Measurements from ENCODE around the gene SLC6A16.

Gene SLC6A16

GRCh38 chr19:49338691-49339300, 13.8 kb upstream of the SLC6A16 start:
- H3K4me3 ChIP-seq (ENCODE audit: low read length, poor library complexity, severe bottlenecking) = no peak overlapping the region
- TF ChIP-seq CTCF (conservative IDR thresholded peaks at IDR 0.05; ENCODE audit: low read length) = no peak
- TF ChIP-seq EZH2phosphoT487 (IDR thresholded peaks at IDR 0.05; ENCODE audit: borderline replicate concordance) = no peak
- H3K9me3 ChIP-seq (ENCODE audit: insufficient read depth, low read depth, low read length) = no peaks in the 10 kb centered on the region
- peaks cover 16% of the 10 kb centered on the region; the same call in 1 of the 2 replicates for H3K79me2 ChIP-seq (ENCODE audit: insufficient read depth, low read length)
- no peaks in the 10 kb centered on the region for H3K9me2 ChIP-seq (replicated peaks; ENCODE audit: low read depth, low read length)
- no peaks in the 10 kb centered on the region for H4K20me1 ChIP-seq (ENCODE audit: insufficient read depth, low read length, poor library complexity, severe bottlenecking)
- no peak overlapping the region for H3K9ac ChIP-seq (ENCODE audit: low read depth, low read length, poor library complexity, severe bottlenecking)
- no peaks in the 10 kb centered on the region for H3K36me3 ChIP-seq (ENCODE audit: insufficient read depth, low read length)
- H3F3A ChIP-seq (ENCODE audit: low read depth) = 0 out of 2 replicates have a peak, but pooled peaks cover 5% of the 10 kb centered on the region
- peaks cover 32% of the 10 kb centered on the region for H3K4me1 ChIP-seq (ENCODE audit: insufficient read depth, low read length, poor library complexity, severe bottlenecking)
- no peak overlapping the region for H3K4me2 ChIP-seq (ENCODE audit: low read depth, low read length, poor library complexity, severe bottlenecking)
- no peaks in the 10 kb centered on the region for H3K27me3 ChIP-seq (ENCODE audit: insufficient read depth, low read length, poor library complexity, severe bottlenecking)
- no peak overlapping the region for H2AFZ ChIP-seq (ENCODE audit: low read length)

GRCh38 chr19:49338023-49338677, 13.2 kb upstream of the SLC6A16 start:
- no peak for TF ChIP-seq EZH2phosphoT487 (IDR thresholded peaks at IDR 0.05; ENCODE audit: borderline replicate concordance)
- TF ChIP-seq CTCF (conservative IDR thresholded peaks at IDR 0.05; ENCODE audit: low read length) = no peak
- H3K9ac ChIP-seq (ENCODE audit: low read depth, low read length, poor library complexity, severe bottlenecking) = no peak overlapping the region
- no peaks in the 10 kb centered on the region for H3K9me3 ChIP-seq (ENCODE audit: insufficient read depth, low read depth, low read length)
- H3K4me2 ChIP-seq (ENCODE audit: low read depth, low read length, poor library complexity, severe bottlenecking) = no peak overlapping the region
- H2AFZ ChIP-seq (ENCODE audit: low read length) = no peak overlapping the region
- peaks cover 16% of the 10 kb centered on the region; the same call in 1 of the 2 replicates for H3K79me2 ChIP-seq (ENCODE audit: insufficient read depth, low read length)
- H3K36me3 ChIP-seq (ENCODE audit: insufficient read depth, low read length) = no peaks in the 10 kb centered on the region
- H3K4me3 ChIP-seq (ENCODE audit: low read length, poor library complexity, severe bottlenecking) = no peak overlapping the region
- no peaks in the 10 kb centered on the region for H4K20me1 ChIP-seq (ENCODE audit: insufficient read depth, low read length, poor library complexity, severe bottlenecking)
- 0 out of 2 replicates have a peak, but pooled peaks cover 5% of the 10 kb centered on the region for H3F3A ChIP-seq (ENCODE audit: low read depth)
- H3K9me2 ChIP-seq (replicated peaks; ENCODE audit: low read depth, low read length) = no peaks in the 10 kb centered on the region
- H3K27me3 ChIP-seq (ENCODE audit: insufficient read depth, low read length, poor library complexity, severe bottlenecking) = no peaks in the 10 kb centered on the region
- peaks cover 38% of the 10 kb centered on the region for H3K4me1 ChIP-seq (ENCODE audit: insufficient read depth, low read length, poor library complexity, severe bottlenecking)

DNA sequence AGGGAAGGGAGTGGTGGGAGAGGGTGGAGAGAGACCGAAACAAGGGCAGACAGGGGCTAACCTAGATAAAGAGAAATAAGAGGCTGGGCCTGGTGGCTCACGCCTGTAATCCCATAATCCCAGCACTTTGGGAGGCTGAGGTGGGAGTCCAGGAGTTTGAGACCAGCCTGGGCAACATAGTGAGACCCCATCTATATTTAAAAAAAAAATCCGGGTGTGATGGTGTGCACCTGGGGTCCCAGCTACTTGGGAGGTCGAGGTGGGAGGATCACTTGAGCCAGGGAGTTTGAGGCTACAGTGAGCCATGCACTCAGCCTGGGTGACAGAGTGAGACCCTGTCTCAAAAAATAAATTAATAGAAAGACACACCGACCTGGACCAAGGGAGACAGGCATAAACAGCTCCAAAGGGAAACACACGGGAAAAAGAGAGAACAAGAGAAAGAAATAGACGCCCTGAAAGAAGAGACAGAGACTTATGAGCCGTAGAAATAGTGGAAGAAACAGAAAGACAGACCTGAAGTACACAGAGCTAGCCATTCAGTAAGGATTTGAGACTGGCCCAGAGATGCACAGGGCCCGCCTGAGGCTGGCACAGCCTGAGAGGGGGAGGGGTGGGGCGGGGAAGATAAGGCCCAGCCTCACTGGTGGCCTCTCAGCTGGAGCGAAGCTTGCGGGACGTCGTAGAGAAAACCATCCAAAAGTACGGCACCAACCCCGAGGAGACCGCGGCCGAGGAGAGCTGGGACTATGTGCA, 12.5 kb upstream of the SLC6A16 start:
- H3K36me3 ChIP-seq (ENCODE audit: insufficient read depth, low read length) = no peaks in the 10 kb centered on the region
- no peak overlapping the region for H3K4me3 ChIP-seq (ENCODE audit: low read length, poor library complexity, severe bottlenecking)
- H3K4me2 ChIP-seq (ENCODE audit: low read depth, low read length, poor library complexity, severe bottlenecking) = peak overlapping the region; percentile 85
- peaks cover 16% of the 10 kb centered on the region; the same call in 1 of the 2 replicates for H3K79me2 ChIP-seq (ENCODE audit: insufficient read depth, low read length)
- H2AFZ ChIP-seq (ENCODE audit: low read length) = no peak overlapping the region
- H3K27me3 ChIP-seq (ENCODE audit: insufficient read depth, low read length, poor library complexity, severe bottlenecking) = no peaks in the 10 kb centered on the region
- H3K9me3 ChIP-seq (ENCODE audit: insufficient read depth, low read depth, low read length) = no peaks in the 10 kb centered on the region
- 0 out of 2 replicates have a peak, but pooled peaks cover 5% of the 10 kb centered on the region for H3F3A ChIP-seq (ENCODE audit: low read depth)
- no peak overlapping the region for H3K9ac ChIP-seq (ENCODE audit: low read depth, low read length, poor library complexity, severe bottlenecking)
- TF ChIP-seq EZH2phosphoT487 (IDR thresholded peaks at IDR 0.05; ENCODE audit: borderline replicate concordance) (no peak), CTCF (conservative IDR thresholded peaks at IDR 0.05; ENCODE audit: low read length) (no peak)
- no peaks in the 10 kb centered on the region for H3K9me2 ChIP-seq (replicated peaks; ENCODE audit: low read depth, low read length)
- no peaks in the 10 kb centered on the region for H4K20me1 ChIP-seq (ENCODE audit: insufficient read depth, low read length, poor library complexity, severe bottlenecking)
- peaks cover 38% of the 10 kb centered on the region for H3K4me1 ChIP-seq (ENCODE audit: insufficient read depth, low read length, poor library complexity, severe bottlenecking)
